SK-N-SH (cell line): Measurements from ENCODE around the gene TIAM1. TPM values are rescaled to one million over a fixed set of nuclear protein-coding genes. Genes with fewer than 3 reads are reported as not detected.

Source experiments
- CTCF ChIA-PET: fragments of 300-600, 350-600 bp; formaldehyde crosslinking; extraction: SDS; loops from one replicate; lab custom pipeline; 2021; lab: Yijun Ruan, JAX
- POLR2A ChIA-PET: fragments of 350-600 bp; sonication (Branson Sonifier 250); formaldehyde crosslinking; extraction: SDS; loops from one replicate; lab custom pipeline; 2020; ENCODE audit warnings: antibody characterized with exemption, inconsistent platforms; lab: Yijun Ruan, JAX
- DNase-seq: peaks from one replicate; pipeline ENCODE4 v3.0.0; 2012
- H2AFZ ChIP-seq: fragments of 200-600 bp; sonication (generic); 2 replicates; pipeline ENCODE4 v1.8.1; 2016; ENCODE audit warnings: antibody characterized with exemption, mild to moderate bottlenecking, low read depth
- H3F3A ChIP-seq: fragments of 200-600 bp; sonication (generic); replicated peaks from 2 replicates; pipeline ENCODE3; 2016; ENCODE audit warnings: antibody characterized with exemption, mild to moderate bottlenecking; ENCODE audit not compliant: insufficient read depth
- H3K27ac ChIP-seq, 2 experiments: fragments of 200-500 bp in 1 of 2; fragments of 200-600 bp in 1 of 2; sonication (Bioruptor generic) in 1 of 2; sonication (generic), shearing (Covaris generic) in 1 of 2; 2 replicates each; pipeline versions ENCODE4 v1.5.1 to v1.6.1; 2014 to 2016; ENCODE audit warnings: low read depth in 2 of 2, inconsistent platforms in 1 of 2, low read length in 1 of 2, mild to moderate bottlenecking in 1 of 2, mixed read lengths in 1 of 2
- H3K27me3 ChIP-seq: fragments of 200-600 bp; sonication (generic), shearing (Covaris generic); 2 replicates; pipeline ENCODE4 v1.6.1; 2016; ENCODE audit warnings: mixed run types; ENCODE audit not compliant: insufficient read depth
- H3K36me3 ChIP-seq, 2 experiments: fragments of 200-500 bp in 1 of 2; fragments of 200-600 bp in 1 of 2; sonication (Bioruptor generic) in 1 of 2; sonication (generic) in 1 of 2; replicated peaks in 1 of 2; 2 replicates each; pipeline versions ENCODE3 to v1.5.1; 2014 to 2016; ENCODE audit warnings: low read length in 1 of 2, mild to moderate bottlenecking in 1 of 2; ENCODE audit not compliant: insufficient read depth in 2 of 2, control insufficient read depth in 1 of 2
- H3K4me1 ChIP-seq, 2 experiments: fragments of 200-500 bp in 1 of 2; fragments of 200-600 bp in 1 of 2; sonication (Bioruptor generic) in 1 of 2; sonication (generic), shearing (Covaris generic) in 1 of 2; 2 replicates each; pipeline versions ENCODE4 v1.5.1 to v1.6.1; 2014 to 2016; ENCODE audit warnings: low read depth in 1 of 2, low read length in 1 of 2, mixed run types in 1 of 2; ENCODE audit not compliant: insufficient read depth in 2 of 2, control insufficient read depth in 1 of 2
- H3K4me2 ChIP-seq: fragments of 200-600 bp; sonication (generic), shearing (Covaris generic); 2 replicates; pipeline ENCODE4 v1.6.1; 2017; ENCODE audit warnings: mixed run types
- H3K4me3 ChIP-seq, 2 experiments: fragments of 200-500 bp in 1 of 2; fragments of 200-600 bp in 1 of 2; sonication (Bioruptor generic) in 1 of 2; sonication (generic), shearing (Covaris generic) in 1 of 2; 2 replicates each; pipeline versions ENCODE4 v1.5.1 to v1.8.1; 2014 to 2016; ENCODE audit warnings: low read depth in 2 of 2, inconsistent platforms in 1 of 2, low read length in 1 of 2, mild to moderate bottlenecking in 1 of 2, mixed read lengths in 1 of 2, moderate library complexity in 1 of 2
- H3K79me2 ChIP-seq: fragments of 200-600 bp; sonication (generic); 2 replicates; pipeline ENCODE4 v1.8.1; 2017; ENCODE audit warnings: mild to moderate bottlenecking; ENCODE audit not compliant: insufficient read depth
- H3K9ac ChIP-seq: fragments of 200-600 bp; sonication (generic); 2 replicates; pipeline ENCODE4 v1.6.1; 2017; ENCODE audit warnings: mixed run types
- H3K9me2 ChIP-seq: fragments of 200-600 bp; sonication (generic); 2 replicates; pipeline ENCODE4 v1.6.1; 2017; ENCODE audit warnings: mixed run types
- H3K9me3 ChIP-seq: fragments of 200-600 bp; sonication (generic); 2 replicates; pipeline ENCODE4 v1.6.1; 2017; ENCODE audit warnings: mixed run types, mild to moderate bottlenecking, moderate library complexity
- H4K20me1 ChIP-seq: fragments of 200-600 bp; sonication (generic); 2 replicates; pipeline ENCODE4 v1.6.1; 2017; ENCODE audit warnings: mild to moderate bottlenecking, mixed run types; ENCODE audit not compliant: insufficient read depth
- ELF1 ChIP-seq: IDR thresholded peaks from 2 replicates; pipeline ENCODE4 v1.4.0; 2012
- EP300 ChIP-seq, 2 experiments: IDR thresholded peaks; 2 replicates each; pipeline versions ENCODE4 v1.4.0 to v1.6.1; 2012; ENCODE audit warnings: borderline replicate concordance in 1 of 2, low read depth in 1 of 2, low read length in 1 of 2
- EZH2phosphoT487 ChIP-seq: fragments of 200-600 bp; sonication (generic); IDR thresholded peaks from 2 replicates; pipeline ENCODE4 v1.6.1; 2017; ENCODE audit warnings: low read depth, mixed run types, mild to moderate bottlenecking, antibody characterized with exemption, moderate library complexity, borderline replicate concordance
- FOSL2 ChIP-seq: IDR thresholded peaks from 2 replicates; pipeline ENCODE4 v1.4.0; 2012; ENCODE audit warnings: low read depth, mild to moderate bottlenecking, moderate library complexity, borderline replicate concordance
- FOXJ3 ChIP-seq: sonication (generic); formaldehyde crosslinking; IDR thresholded peaks from 2 replicates; pipeline ENCODE4 v1.5.1; 2020; ENCODE audit warnings: mild to moderate bottlenecking, missing genetic modification reagents
- FOXM1 ChIP-seq: IDR thresholded peaks from 2 replicates; pipeline ENCODE4 v1.4.0; 2012; ENCODE audit warnings: low read depth, mild to moderate bottlenecking
- JUND ChIP-seq: IDR thresholded peaks from 2 replicates; pipeline ENCODE4 v1.4.0; 2012
- MAX ChIP-seq: IDR thresholded peaks from 2 replicates; pipeline ENCODE4 v1.4.0; 2012; ENCODE audit warnings: low read depth
- MEF2A ChIP-seq: IDR thresholded peaks from 2 replicates; pipeline ENCODE4 v1.4.0; 2012; ENCODE audit warnings: low read depth, borderline replicate concordance
- MXI1 ChIP-seq: IDR thresholded peaks from 2 replicates; pipeline ENCODE4 v1.6.1; 2012; ENCODE audit warnings: mild to moderate bottlenecking, low read depth, low read length, improper control_type of control experiment
- NFIC ChIP-seq: IDR thresholded peaks from 2 replicates; pipeline ENCODE4 v1.4.0; 2012; ENCODE audit warnings: borderline replicate concordance
- POLR2AphosphoS5 ChIP-seq: IDR thresholded peaks from 2 replicates; pipeline ENCODE4 v1.6.1; 2012; ENCODE audit warnings: low read depth, low read length
- RAD21 ChIP-seq: IDR thresholded peaks from 2 replicates; pipeline ENCODE4 v1.6.1; 2012; ENCODE audit warnings: mild to moderate bottlenecking, low read length
- RCOR1 ChIP-seq: fragments of 150-350 bp; IDR thresholded peaks from 2 replicates; pipeline ENCODE4 v1.6.1; 2017; ENCODE audit warnings: antibody characterized with exemption, low read length
- REST ChIP-seq: IDR thresholded peaks from 2 replicates; pipeline ENCODE4 v1.6.1; 2012; ENCODE audit warnings: mild to moderate bottlenecking, low read depth, low read length, moderate library complexity
- TCF12 ChIP-seq: IDR thresholded peaks from 2 replicates; pipeline ENCODE4 v1.4.0; 2012
- YY1 ChIP-seq: IDR thresholded peaks from 2 replicates; pipeline ENCODE4 v1.4.0; 2012; ENCODE audit warnings: low read depth, mild to moderate bottlenecking
- ZBTB33 ChIP-seq: IDR thresholded peaks from 2 replicates; pipeline ENCODE4 v1.4.0; 2012; ENCODE audit warnings: low read depth, borderline replicate concordance
- WGBS: methylation state at CpG from one replicate; pipeline ENCODE4 v1.1.6; 2017; ENCODE audit warnings: low lambda C conversion rate; 5-methylcytosine and 5-hydroxymethylcytosine counted together
- polyA plus RNA-seq, 3 experiments: library from polyadenylated mRNA; depleted of rRNA; stranded (reverse); fragments of >200 nt; gene quantifications; 2 replicates each; pipeline ENCODE4 v1.2.3, GENCODE V29; 2012
- TF ChIP-seq, protein P1 (sequence below): IDR thresholded peaks from 2 replicates; pipeline ENCODE4 v1.4.0; 2012; ENCODE audit warnings: low read depth, borderline replicate concordance

The TIAM1 gene
- polyA plus RNA-seq, 1 of the 3 experiments (the other 2 are of a cell fraction): 1.7 TPM

DNA sequence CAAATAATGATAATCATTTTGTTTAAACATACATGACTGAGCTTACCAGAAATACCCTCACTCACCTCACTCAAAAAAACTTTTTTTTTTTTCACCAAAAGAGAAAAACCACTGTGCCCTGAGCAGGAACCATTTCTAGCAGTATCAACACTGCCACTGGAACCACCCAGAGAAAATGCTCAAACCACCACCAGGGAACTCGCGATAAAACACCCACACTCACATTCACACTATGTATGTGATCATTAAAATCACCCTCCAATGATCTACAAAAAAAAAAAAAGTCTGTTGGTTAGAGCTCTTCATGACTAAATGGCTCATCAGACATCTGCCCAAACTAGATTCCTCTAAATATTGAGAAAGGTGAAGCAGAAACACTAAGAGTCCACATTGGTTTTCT, 11.5 kb downstream of the TIAM1 start:
- no peaks in the 10 kb centered on the region for H3K36me3 ChIP-seq
- peaks cover 5% of the 10 kb centered on the region for H3F3A ChIP-seq
- no peaks in the 10 kb centered on the region for H3K79me2 ChIP-seq
- no peak for TF ChIP-seq JUND
- TF ChIP-seq ELF1: no peak
- no peak for TF ChIP-seq FOXM1
- no peak for TF ChIP-seq YY1
- TF ChIP-seq REST: no peak
- TF ChIP-seq RAD21: no peak
- TF ChIP-seq POLR2AphosphoS5: no peak
- no peak for TF ChIP-seq RCOR1
- TF ChIP-seq NFIC: no peak
- no peak for TF ChIP-seq MXI1
- no peak overlapping the region for H3K4me3 ChIP-seq
- no peaks in the 10 kb centered on the region for H3K27me3 ChIP-seq
- 72% methylated on average over 2 of the region's 2 CpGs for WGBS
- no peak overlapping the region for H3K9ac ChIP-seq
- POLR2A ChIA-PET: no interaction called here
- H3K4me2 ChIP-seq: no peak overlapping the region
- no peak for DNase-seq
- H3K9me2 ChIP-seq: no peaks in the 10 kb centered on the region
- no peaks in the 10 kb centered on the region for H3K9me3 ChIP-seq
- CTCF ChIA-PET: interaction anchor here (1.2 kb wide), 1 partner anchor 35 kb away, joined by 3 read pairs; no protein-coding TSS in a partner anchor
- no peak overlapping the region for H3K27ac ChIP-seq
- H2AFZ ChIP-seq: no peak overlapping the region
- H4K20me1 ChIP-seq: no peaks in the 10 kb centered on the region
- H3K4me1 ChIP-seq: peaks cover 3 to 4% of the 10 kb centered on the region in 2 experiments; a peak in 2 of 4 replicates

DNA sequence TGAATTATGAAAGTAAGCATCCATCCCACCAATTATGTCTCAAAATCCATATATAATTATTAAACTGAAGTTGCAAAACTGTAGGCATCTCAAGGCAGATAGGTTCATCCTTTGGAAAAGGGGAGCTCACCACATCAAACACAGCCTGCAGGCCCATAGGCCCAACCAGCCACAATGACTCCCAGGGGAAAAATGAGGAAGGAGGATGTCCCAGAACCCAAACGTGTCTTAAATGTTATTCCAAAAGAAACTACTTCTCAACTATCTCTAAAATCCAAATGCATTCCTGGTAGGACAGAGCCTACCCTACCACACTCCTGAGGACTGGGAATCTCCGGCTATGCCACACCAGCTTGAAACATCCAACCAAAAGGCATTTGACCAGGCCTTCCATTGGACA, 12.8 kb downstream of the TIAM1 start:
- H3K4me2 ChIP-seq: no peak overlapping the region
- no peaks in the 10 kb centered on the region for H3K36me3 ChIP-seq
- no peak overlapping the region for H3K9ac ChIP-seq
- no peak overlapping the region for H3K27ac ChIP-seq
- DNase-seq: no peak
- no peak overlapping the region for H2AFZ ChIP-seq
- H3K4me3 ChIP-seq: no peak overlapping the region
- no peaks in the 10 kb centered on the region for H3K27me3 ChIP-seq
- peaks cover 0 to 4% of the 10 kb centered on the region in 2 experiments; a peak in 1 of 4 replicates for H3K4me1 ChIP-seq
- no peaks in the 10 kb centered on the region for H3K79me2 ChIP-seq
- no peaks in the 10 kb centered on the region for H4K20me1 ChIP-seq
- ChIA-PET CTCF (no interaction called here), POLR2A (no interaction called here)
- no peaks in the 10 kb centered on the region for H3K9me2 ChIP-seq
- peaks cover 5% of the 10 kb centered on the region for H3F3A ChIP-seq
- 58% methylated on average over 2 of the region's 2 CpGs for WGBS
- no peaks in the 10 kb centered on the region for H3K9me3 ChIP-seq
- no peak for TF ChIP-seq TCF12
- no peak for TF ChIP-seq RCOR1
- TF ChIP-seq EP300 (IDR thresholded peaks at IDR 0.05; ENCODE audit: borderline replicate concordance in 1 of 2, low read depth in 1 of 2, low read length in 1 of 2): no peak
- no peak for TF ChIP-seq MEF2A
- TF ChIP-seq MAX: no peak
- no peak for TF ChIP-seq FOXJ3 (CRISPR knock-in tag)
- no peak for TF ChIP-seq EZH2phosphoT487
- TF ChIP-seq FOSL2: no peak
- no peak for TF ChIP-seq ELF1
- no peak for TF ChIP-seq ZBTB33
- TF ChIP-seq, protein P1, sequence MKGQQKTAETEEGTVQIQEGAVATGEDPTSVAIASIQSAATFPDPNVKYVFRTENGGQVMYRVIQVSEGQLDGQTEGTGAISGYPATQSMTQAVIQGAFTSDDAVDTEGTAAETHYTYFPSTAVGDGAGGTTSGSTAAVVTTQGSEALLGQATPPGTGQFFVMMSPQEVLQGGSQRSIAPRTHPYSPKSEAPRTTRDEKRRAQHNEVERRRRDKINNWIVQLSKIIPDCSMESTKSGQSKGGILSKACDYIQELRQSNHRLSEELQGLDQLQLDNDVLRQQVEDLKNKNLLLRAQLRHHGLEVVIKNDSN: no peak
- TF ChIP-seq REST: no peak
- TF ChIP-seq NFIC: no peak
